Embryonic facial prominence (tissue), 1 donor: ENCODE results near the gene GCC2.
"Not testable (repeated sequence)": the region's sequence is repeated elsewhere in the genome, so short reads cannot be mapped to it uniquely, and the experiment has no call there.

Source experiments
- DNase-seq: peaks from one replicate; pipeline ENCODE4 v3.0.0-alpha.2; 2016; ENCODE audit errors: extremely low spot score

The GCC2 gene

DNA sequence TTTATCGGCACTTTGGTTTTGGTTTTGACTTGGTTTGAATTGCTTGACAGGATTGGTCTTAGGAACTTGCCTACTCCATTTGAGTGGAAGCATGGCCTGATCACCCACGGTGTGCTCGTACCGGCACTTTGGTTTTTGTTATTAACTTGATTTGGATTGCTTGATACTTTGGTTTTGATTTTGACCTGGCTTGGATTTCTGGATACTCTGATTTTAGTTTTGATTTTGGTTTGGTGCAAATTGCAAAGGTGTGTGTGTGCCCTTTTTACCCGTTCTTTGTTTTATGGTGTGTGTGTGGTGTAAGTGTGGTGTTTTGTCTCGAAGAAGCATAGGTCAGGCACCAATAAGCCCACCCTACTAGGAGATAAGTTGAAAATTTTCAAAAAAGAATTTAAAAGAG lies 75.7 kb downstream of the GCC2 start:
- DNase-seq, result not testable (repeated sequence)

DNA sequence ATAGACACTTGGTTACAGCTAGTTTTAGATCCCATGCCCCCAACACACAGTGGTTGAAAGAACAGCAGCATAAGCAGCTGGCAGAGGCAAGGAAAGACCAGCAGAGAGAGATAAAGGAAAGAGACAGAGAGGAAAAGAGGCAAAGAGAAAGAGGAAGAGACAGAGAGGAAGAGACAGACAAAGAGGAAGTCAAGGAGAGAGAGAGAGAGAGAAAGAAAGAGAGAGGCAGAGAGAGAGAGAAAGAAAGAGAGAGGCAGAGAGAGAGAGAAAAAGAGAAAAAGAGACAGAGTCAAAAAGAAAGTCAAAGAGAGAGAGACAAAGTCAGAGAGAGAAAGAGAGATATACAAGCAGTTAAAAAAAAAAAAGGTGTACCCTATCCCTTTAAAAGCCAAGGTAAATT lies 76.3 kb downstream of the GCC2 start:
- DNase-seq, result not testable (repeated sequence)

DNA sequence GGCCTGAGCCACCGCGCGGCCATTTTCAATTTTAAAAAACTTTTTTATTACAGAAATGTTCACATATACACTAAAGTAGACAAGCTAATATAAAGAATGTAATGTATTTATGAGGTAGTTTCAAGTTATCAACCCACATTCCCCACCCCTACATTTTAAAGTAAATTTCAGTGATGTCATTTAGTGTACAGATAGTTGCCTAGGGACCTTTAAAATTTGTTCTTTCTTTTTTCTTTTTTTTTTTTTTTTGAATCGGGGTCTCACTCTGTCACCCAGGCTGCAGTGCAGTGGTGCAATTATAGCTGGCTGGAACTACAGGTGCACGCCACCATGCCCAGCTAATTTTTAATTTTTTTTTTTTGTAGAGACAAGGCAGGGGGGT lies 82.7 kb downstream of the GCC2 start:
- DNase-seq, result no peak

DNA sequence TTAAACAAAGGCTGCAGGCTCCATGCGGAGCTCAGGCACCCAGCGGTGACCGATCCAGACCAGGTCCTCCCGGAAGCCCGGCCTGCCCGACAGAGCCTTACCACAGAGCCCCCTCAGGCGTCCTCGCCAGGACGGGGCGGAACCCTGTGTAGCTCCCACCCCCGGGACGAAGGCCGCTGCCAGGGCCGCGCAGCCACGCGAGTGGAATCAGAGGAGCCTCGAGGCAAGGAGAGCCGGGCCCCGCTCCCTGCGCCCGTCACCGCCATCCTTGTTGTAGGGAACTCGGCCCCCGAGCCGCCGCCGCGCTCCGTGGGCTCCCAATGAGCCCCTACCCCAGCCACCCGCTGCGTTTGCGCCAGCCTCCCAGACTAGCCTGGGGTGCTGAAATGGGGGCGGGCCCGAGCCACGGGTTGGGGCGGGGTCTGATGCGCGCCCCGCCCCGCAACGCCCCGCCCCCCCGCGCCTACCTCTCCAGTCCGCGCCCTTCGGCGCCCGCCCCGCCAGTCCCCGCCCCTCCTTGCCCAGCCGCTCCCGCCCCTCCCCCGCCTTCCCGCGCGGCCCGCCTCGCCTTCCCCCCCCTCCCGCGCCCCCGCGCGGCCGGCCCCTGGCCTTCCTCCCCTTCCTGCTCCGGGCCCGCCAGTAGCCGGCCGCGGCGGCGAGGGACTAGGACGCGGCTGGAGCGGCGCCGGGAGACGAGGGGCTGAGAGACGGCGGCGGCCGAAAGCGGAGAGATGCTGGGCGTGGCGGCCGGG lies 85.0 kb downstream of the GCC2 start, which contains the start of gene LIMS1:
Gene LIMS1 (plus strand): TSS at position 639 of the 752 bp plus-strand sequence. CDS start 93 bp downstream, at position 732.
- DNase-seq, result peak; percentile 83

DNA sequence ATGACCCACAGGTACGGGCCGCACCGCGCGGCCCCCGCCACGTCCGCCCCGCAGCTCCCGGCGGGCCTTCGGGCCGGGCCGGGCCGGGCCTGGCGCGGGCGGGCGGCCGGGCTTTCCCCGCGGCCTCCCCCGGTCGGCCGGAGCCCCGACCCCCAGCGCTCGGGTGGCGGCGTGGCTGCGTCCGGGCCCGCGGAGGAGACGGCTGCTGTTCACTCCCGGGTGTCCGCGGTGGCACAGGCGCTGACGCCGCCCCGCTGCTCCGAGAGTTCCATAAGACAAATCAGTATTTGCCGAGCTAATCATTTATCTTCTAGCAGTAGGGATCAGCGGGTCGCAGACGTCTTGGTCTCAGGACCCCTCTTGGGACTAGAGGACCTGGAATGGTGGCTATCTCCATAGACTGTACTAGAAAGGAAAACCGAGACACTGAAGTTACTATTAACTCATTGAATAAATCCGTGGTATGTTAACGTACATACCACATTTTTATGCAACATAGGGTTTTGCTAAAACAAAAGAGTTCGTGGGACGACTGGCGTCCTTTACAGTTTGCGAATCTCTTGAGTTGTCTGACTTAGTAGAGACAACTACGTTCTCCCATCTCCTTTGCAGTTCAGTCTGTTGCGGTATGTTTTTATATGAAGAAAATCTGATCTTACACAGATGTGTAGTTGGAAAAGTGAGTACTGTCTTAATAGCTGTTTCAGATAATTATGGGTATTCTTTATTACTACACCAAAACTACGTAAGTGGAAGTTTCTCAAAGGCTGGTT lies 85.8 kb downstream of the GCC2 start:
- no peak for DNase-seq

DNA sequence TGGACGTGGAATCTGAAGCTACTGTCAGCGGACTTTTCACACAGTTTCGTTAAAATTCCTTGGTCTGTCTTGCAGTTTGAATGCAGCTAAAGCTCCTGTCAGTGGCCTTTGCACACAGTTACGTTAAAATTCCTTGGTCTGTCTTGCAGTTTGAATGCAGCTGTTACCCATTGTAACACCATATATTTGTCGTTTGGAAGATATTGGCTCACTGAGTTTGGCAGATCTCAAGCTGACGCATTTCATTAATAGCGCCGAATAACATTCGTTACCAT lies 86.3 kb downstream of the GCC2 start:
- no peak for DNase-seq

DNA sequence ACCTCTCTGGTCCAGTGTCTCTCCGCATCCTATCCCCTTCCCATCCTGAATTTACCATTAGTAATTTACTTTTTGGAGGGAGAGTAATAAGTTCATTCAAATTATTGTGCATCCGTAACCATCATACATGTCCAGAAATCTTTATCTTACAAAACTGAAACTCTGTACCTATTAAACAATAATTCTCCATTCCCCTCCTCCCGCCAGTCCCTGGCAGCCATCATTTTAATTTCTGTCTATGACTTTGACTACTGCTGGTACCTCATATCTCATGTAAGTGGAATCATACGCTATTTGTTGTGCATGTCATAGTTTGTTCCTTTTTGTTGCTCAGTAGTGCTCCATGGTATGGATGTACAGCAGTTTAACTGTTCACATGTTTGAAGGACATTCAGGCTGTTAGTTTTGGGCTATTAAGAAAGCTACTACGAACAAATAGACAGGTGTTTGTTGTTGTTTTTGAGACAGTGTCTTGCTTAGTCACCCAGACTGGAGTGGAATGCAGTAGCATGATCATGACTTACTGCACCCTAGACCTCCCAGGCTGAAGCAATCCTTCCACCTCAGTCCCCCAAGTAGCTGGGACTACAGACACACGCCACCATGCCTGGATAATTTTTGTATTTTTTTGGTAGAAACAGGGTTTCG lies 87.3 kb downstream of the GCC2 start:
- no peak for DNase-seq

DNA sequence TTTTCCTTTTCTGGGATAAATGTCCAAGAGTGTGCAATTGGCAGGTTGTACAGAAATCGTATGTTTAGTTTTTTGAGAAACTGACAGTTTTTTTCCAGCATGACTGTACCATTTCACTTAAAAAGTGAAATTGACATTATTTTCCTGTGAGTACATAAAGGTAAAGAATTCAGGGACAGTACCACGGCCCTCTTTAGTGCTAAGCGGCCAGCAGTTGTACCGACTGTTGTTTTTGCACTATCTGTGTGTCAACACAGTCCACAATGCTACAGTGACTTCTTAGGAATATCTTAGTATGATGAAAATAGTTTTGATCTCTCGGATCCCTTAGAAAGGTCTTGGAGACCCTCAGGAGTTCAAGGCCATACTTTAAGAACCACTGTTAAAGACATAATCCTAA lies 87.9 kb downstream of the GCC2 start:
- DNase-seq, result no peak

DNA sequence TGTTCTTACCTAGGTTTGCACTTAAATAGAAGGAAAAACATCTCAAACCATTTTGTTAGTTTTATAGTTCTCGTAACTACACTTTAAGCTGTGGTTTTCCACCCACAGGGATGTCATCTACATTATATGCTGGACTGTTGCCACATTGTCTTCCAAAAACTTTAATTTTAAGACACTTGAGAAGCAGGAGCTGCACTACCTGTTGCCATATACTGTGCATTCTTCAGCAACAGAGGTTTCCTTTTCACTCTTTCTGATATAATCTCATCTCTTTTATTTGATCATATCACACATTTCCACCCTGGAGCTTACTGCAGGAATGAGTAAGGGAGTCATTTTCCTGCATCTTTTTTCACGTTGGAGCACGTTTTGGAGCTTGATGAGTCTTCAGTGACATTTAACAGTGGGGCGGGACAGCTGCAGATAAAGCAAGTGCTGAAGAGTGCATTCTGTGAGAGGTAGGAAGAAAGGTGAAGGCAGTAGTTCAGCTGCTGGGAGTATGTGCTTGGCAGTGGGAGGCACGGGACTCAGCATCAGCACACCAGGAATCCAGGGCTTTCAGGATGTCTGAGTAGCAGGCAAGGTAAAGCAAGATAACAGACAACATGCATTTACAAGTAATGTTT lies 89.1 kb downstream of the GCC2 start:
- no peak for DNase-seq

DNA sequence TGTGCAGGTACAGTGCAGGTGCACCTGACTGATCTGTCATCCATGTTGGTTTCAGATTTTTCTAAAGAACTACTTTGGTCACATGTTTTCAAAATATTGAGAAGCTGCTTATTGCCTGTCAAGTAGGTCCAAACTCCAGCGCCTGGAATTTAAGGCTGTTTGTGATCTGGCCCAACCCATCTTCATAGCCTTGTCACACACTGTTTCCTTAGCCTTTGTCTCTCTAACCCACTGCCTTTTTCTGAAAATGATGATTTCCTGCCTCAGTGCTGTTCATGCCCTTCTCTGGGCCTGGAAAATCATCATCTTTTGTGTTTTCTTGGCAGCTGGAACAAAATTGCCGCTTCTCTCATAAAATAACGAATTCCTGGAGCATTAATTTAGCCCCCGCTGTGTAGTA lies 92.4 kb downstream of the GCC2 start:
- no peak for DNase-seq

DNA sequence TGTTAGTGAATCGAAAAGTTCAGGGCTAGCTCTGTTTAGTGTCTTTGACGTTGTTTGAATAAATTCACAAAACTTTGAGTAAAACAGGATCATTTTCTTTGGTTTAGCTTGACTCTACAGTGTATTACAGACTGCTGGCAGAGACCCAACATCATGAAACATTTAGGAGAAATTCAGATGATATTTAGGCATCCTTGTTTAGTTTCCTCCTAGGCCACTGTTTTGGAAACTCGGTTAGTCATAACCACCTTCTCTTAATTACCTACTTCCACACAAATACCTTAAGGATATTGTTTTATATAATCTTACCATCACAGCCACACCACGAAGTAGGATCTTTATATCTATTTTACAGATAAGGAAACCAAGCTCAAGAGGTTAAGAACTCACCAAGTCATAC lies 93.1 kb downstream of the GCC2 start:
- peak; percentile 42 for DNase-seq

DNA sequence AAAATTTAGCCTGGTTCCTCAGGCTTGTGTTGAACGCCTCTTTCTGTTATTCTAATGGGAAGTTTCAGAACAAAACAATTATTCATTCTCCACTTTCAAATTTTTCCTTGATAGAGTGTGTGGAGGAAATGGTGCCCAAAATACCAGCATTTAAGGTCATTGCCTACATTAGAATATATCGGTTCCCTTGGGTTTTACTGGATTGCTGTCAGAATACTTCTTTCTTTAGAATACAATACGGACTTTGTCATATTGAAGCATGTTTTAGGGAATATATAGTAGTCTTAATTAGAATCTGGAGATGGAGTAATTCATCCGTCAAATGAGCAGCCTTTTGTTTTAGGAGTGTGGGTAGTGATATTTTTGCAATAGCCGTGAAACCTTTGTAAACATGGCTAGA lies 98.6 kb downstream of the GCC2 start:
- DNase-seq, result no peak

DNA sequence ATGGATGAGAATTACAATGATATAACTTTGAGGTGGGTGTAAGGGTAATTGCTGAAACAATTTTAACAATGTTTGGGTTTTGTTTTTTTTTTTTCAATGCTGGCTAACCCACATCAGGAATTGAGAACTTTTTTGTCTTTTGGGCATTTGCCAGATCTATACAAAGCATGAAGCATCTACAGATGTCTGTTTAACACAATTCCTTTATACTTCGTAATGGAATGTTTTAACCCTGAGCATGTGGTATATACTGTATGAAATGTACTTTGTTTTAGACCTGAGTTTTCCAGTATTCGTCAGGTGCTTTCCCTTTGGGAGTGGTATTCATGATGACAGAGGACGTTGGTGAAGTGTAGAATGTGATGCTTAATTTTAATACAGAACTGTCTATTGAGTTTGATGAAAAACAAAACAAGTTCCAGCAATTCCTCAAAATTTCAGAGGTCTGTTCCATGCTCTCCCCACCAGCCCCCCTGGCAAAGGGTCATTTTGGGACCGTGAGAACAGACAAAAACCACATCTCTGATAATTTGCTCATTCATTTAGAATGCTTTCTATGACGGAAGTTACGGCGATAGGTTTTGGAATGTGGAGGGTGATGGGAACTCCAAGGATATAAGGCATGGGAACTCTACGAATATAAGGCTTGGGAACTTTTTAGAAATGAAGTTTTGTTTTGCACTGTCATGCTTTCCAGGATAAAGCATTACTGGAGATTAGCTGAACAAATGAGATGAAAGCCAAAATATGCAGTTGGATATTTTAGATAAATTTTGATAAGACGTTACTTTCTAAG lies 99.4 kb downstream of the GCC2 start:
- no peak for DNase-seq

DNA sequence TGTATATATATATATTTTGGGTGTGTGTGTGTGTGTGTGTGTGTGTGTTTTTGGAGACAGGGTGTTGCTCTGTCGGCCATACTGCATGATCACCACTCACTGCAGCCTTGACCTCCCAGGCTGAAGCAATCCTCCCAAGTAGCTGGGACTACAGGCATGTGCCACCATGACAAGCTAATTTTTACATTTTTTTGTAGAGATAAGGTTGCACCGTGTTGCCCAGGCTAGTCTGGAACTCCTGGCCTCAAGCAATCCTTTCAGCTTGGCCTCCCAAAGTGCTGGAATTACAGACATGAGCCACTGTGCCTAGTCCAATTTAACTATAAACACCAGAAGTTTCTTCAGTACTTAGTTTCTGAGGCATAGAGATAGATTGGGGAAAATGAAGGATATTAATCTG lies 103.6 kb downstream of the GCC2 start:
- no peak for DNase-seq

DNA sequence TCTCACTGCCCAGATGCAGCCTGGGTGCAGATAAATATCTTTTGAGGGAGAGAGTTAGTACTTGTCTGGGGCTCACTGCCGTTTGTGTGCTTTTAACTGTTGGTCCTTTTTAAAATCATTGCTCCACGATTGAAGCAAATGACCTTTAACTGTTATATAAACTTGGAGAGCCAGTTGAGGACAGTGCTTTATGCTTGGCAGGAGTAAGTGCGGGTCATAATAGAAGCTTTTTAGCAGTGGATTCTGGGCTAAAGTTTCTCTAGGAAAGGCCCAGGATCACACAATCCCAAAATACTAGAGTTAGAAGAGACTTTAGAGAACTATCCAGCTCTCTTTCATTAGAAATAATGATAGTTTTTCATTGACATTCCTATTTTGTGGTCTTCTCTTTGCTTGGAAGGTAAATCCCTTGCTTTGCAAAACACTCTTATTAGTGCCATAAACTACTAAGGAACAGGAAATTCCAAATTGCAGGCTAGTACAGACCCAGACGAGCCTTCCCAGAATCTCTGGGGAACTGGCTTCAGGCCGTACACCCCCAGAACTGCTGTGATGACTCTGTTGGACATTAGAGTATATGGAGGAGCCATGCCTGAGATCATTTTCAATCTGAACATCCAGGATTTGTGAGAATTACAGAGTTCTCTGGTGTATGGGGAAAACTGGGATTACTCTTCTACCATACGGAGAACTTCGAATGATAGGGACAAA lies 104.4 kb downstream of the GCC2 start:
- DNase-seq, result no peak

DNA sequence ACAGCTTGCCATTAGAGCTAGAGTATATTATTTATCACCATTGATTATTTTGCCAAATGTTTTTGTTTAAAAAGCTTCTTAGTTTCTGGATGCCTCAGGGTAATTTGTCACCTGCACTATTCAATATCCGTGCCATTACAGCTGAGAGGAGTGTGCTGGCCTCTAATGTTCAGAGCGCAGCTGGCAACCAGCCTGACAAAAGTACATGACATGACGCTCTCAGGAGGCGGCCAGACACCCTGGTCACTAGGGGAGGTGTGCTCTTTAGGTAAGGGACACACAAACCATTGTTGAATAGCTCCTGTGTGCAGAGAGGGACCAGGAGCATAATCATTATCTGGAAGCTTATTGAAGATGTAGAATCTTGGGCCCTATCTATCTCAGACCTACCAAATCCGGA lies 105.5 kb downstream of the GCC2 start:
- DNase-seq, result no peak

DNA sequence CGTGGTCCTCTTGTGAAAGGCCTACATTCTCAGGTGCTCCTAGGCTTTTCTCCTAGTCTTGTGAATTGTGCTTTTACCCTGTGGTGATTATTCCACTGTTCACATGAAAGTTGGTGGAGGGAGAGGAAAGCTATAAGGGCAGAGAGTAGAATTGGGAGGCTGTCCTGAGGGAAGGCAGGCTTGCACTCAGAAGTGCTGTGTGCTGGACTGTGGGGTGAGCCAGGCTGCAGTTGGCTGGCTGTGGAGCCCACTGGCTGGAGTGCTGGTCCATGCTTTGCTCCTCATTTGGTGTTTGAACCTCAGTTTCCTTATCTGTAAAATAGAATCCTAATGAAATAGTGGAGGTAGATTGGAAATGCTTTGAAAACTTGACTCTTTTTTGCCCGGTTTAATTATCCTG lies 106.6 kb downstream of the GCC2 start:
- no peak for DNase-seq

DNA sequence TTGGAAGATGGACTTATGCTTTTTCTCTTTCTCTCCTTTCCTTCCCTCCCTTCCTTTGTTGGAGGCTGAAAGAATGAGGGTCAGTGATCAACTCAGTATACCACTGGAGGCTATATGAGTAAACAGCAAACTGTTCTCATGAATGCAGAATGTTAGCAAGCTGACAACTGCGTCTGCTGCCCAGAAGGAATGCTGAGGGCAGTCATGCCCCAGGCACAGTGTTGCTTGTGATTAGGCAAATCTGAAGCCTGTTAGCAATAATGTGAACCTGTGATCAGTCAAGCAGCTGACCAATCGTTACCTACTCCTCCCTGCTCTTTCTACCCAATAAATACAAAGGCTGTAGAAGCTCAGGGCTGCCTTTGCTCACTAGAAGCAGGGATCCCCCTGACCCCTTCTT lies 107.6 kb downstream of the GCC2 start:
- not testable (repeated sequence) for DNase-seq
